Activated T-cell treated with anti-CD3 and anti-CD28 coated beads, Interleukin-2, amount 50 U/mL, for 48 hours (primary cell): ENCODE data around the gene CIAO1.
"Not testable (repeated sequence)": the region's sequence is repeated elsewhere in the genome, so short reads cannot be mapped to it uniquely, and the experiment has no call there.

Source experiments
- DNase-seq, 2 experiments: peaks; one replicate each; pipeline ENCODE4 v3.0.0-alpha.2; 2020

CIAO1 gene

DNA sequence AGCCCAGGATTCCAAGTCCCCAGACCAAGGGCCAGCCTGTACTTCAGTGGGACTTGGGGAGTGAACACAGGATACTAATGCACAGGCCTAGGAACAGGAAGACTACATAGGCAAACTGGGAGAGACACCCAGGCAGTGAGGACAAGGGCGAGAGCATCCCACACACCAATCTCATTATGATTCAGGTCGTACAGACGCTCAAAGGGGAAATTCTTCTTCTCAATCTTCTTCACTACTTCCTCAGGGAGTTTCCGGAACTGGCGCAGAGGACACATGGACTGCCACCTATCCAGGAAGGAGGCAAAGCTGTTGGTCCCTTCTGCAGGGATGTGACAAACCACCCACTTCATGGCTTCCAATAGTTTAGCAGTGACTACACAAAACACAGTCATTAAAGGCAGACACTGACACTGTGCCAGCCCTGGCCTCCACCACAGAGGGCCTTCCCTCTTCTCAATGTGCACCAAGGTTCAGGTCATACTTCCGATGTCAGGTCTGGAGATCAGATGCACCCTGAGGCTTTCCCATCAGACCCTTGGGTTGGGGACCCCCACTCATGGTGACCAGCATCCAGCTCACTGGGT is 21.3 kb downstream of the CIAO1 start:
- no peak for DNase-seq

DNA sequence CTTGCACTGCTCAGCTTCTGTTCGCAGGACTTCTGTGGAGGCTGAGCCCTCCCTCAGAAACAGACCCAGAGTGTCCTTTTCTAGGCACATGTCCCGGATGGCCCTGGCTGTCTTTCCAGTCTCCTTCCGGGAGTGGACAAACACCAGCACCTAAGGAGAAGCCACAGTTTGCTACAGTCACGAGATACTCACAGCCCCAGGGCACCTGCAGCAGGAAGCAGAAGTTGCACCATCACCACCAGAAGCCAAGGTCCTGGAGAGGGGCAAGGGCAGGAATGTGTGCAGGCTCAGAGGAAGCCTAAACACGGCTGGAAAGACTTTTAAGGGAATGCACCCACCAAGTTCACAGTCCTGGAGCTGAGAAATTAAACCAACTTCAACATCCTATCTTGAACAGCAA is 25.7 kb downstream of the CIAO1 start:
- DNase-seq, result no peak

DNA sequence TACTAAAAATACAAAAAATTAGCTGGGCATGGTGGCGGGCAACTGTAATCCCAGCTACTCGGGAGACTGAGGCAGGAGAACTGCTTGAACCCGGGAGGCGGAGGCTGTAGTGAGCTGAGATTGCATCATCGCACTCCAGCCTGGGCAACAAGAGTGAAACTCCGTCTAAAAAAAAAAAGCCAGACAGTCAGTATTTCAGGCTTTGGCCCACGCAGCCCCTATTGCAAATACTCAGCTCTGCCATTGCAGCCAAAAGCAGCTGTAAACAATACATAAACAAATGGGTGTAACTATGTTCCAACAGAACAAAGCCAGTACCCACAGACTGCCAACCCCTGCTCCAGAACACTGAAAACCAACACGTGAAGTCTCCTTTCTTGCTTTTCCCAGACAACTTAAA is 28.2 kb downstream of the CIAO1 start:
- not testable (repeated sequence) for DNase-seq

GRCh38 chr2:96296925-96297324 is 30.9 kb downstream of the CIAO1 start:
- DNase-seq, result no peak

DNA sequence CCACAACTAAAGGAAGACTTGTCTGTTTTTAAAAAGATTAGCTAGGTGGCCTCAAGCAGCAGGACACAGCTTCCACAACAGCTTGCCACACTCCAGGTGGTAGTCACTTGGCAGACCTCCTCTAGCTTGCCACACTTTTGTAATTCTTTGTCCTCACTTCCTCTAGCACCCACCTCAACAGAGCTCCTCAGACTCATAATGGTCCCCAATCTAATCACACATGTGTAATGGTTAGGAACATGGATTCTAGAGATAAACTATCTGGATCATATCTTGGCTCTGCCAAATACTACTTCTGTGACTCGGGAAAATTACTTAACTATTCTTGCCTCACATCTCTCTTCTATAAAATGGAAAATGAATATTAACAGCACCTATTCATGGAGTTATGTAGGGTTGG is 35.8 kb downstream of the CIAO1 start:
- DNase-seq, result no peak

GRCh38 chr2:96304606-96305005 is 38.6 kb downstream of the CIAO1 start:
- no peak for DNase-seq

DNA sequence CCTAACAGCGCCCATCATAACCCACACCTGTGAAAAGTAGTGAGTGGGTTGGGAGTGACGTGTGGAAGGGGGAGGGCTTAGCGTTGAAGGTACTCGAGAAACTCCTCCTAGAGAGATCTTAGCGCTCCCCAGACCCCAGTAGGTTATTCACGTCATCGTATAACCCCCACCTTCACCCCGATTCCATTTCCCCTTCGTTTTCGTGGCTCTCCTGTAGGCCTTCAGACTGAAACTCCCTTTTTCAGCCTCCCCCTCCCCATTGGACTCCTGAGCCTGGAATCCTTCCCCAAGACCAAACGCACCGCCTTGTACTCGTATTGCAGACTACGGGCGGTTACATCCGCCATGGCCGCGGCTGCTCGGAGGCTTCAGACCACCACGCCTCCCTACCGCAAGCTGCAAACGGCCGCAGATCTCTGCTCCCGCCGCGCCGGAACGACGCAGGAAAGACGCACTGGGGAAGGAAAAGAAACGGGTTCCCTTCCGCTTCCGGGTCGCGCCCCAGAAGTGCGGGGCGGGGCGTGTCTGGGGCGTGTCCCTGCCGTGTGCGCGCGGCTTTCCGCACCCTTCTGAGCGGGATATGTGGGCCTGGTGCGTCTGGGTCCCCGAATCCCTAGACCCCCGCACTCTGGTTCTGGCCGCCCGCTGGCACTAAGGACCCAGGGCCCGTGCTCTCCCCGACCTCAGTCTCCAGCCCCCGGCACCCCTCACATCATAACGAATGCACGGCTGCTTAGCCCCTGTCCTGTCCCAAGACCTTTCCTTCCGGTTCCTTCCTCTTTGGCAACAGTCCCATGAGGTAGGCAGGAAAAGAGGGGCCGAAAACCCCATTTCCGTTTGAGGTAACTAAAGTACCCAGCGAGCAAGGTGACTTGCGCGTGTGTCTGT is 39.3 kb downstream of the CIAO1 start, which contains the start of gene SNRNP200:
Gene SNRNP200, minus strand, starts transcription at position 456 of the 888 bp plus-strand sequence. Its CDS starts 109 bp downstream, at position 347.
- peak; percentile 95 to 96 for DNase-seq

GRCh38 chr2:96305979-96306308 is 39.9 kb downstream of the CIAO1 start:
- DNase-seq, result no peak

DNA sequence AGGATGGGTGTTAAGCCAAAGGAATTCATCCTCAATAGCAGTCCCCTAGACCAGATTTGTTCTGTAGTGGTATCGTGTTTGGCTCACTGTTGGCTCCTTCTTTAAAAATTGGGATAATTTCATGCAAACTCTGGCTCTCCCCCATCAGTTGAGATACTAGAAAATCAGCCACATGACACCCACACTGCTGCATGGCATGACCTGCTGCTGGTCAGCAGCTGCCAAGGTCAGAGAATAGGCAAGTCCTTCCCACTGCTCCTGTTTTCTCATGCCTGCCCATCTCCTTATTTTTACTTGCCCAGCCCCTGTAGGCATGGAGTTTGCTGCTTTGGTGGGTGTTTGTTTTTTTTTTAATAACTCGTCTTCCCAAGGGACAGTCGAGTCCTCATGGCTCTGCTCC is 40.3 kb downstream of the CIAO1 start:
- DNase-seq, result no peak

DNA sequence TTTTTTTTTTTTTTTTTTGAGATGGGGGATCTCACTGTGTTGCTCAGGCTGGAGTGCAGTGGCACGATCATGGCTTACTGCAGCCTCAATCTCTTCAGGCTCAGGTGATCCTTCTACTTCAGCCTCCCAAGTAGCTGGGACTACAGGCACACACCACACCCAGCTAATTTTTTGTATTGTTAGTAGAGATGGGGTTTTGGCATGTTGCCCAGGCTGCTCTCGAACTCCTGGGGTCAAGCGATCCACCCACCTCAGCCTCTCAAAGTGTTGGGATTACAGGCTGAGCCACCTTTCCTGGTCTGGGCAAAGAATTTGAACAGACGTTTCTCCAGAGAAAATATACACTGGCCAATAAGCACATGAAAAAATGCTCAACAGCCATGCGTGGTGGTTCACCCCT is 42.2 kb downstream of the CIAO1 start:
- no peak for DNase-seq

GRCh38 chr2:96315005-96315399 is 49.0 kb downstream of the CIAO1 start:
- DNase-seq, result no peak

DNA sequence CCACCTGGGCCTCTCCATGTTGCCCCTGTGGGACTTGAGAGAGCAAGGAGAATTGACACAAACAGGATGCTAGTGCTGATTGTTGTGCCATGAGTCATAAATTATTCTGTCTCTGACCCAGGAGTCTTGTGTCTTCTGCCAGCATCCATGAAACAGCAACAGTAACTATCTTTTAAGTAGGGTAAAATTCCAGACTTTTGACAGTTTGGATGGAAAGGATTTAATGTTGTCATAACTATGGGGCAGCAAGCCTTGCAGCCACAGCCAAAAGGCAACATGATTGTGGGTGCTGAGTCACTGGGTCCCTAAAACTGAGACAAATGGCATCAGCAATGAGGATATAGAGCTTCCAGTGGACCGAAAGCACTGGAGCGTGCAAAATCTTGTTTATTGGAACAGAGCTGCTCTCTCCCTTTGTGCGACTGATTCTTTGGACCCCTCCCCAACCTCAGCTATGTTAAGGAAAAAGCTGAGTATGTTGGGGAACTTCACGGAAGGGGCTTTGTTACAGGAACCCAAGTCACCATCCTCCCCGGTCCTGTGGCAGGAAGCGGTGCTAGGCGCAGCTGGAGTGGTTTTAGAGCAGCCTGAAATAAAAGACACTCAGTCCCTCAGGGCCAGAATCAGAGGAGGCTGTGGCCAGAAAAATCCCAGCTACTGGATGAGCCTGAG is 49.5 kb downstream of the CIAO1 start:
- peak; percentile 42 to 45 for DNase-seq

- no peak for DNase-seq
Measured at GRCh38 chr2:96316999-96317398, 51.0 kb downstream of the CIAO1 start.

- no peak for DNase-seq
Measured at GRCh38 chr2:96317584-96317997, 51.6 kb downstream of the CIAO1 start.

GRCh38 chr2:96318723-96319122 is 52.7 kb downstream of the CIAO1 start:
- DNase-seq, result no peak

GRCh38 chr2:96319396-96319795 is 53.4 kb downstream of the CIAO1 start:
- no peak for DNase-seq

- DNase-seq, result no peak
Measured at GRCh38 chr2:96320326-96320725, 54.3 kb downstream of the CIAO1 start.

DNA sequence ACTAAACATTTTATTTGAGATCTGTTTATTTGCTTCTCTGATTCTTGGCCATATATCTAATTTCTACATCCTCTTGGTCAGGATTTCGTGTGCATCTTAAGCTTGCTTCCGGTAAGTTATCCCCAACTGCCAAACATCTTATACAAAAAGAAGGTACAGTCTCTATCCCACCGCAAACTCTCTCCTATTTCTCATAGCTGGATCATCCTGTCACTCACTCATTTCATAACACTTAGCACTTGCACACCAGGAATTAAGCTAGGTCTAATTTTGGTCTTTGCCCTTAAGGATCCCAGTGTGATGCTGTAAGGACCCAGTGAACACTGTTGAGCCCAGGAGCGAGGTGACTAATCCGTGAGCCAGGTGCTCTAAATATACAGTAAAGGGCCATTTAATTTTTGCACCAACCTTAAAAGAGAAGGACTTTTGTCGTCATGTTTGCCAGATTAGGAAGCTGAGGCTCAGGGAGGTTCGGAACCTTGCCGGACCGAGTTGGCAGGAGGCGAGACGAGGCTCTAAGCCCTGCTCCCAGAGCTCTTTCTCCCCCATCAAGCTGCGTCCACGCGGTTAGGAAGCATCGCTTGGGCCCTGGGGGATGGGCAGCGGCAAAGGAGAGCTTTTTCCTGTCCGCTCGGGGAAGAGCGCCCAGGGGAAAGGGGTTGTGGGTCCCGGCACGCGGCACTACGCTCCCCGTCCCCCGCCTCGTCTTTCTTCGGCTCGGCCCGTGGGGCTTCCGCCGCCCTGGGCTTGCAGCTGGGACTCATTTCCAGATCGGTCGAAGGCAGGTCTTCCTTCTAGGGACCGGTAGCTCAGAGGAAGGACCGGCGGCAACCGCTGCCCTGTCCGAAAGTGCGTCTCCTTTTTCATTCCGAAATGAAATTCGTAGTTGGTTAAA is 55.0 kb downstream of the CIAO1 start:
- DNase-seq, result no peak
